ENCODE results near the gene AGFG2. TPM values are rescaled to one million over a fixed set of nuclear protein-coding genes. Genes with fewer than 3 reads are reported as not detected.

AGFG2 gene
- total RNA-seq, 1 experiment from 2014 or later: 45.6 TPM

DNA sequence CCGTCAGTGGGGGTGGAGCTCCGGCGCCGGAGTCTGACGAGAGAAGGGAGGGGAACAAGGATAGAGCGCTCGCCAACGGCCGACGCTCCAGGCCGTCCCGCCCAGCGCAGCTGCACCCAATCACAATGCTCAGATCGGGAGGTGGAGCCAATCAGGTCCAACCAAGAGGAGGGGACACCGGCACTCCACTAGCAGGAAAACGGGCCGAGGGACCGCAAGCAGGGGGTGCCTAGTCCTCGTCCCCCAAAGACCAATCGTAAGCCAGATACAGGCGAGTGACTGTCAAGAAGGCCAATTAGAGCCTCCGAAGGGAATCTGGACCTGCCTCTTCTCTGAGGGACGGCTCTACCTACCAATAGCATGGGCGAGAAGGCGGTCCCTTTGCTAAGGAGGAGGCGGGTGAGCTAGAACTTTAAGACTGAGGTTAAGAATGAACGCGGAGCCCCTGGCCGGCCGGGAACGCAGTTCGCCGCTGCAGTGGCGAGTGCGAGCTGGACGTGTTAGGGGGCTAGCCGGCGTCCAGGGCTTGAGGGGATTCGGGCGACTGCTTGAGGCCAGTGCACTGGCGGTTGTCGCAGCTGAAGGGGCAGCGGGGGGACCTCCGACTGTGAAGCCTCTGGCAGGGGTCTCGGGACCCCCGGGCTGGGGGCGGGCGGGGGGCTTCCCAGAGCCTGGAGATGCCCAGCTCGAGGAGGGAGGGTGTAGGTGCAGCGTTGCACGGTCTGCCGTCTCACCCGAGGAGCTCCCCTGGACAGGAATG, 47.4 kb downstream of the AGFG2 start, which contains the start of gene FBXO24:
FBXO24 (plus strand) TSS at position 63 of the 760 bp plus-strand sequence; CDS start at position 361, 298 bp downstream.
- no TSS peak for BruUV-seq (replicated peaks)
- Mint-ChIP-seq H3K27me3 (ENCODE audit: unreplicated experiment) (peaks cover 15% of the 10 kb centered on the region), H3K4me3 (ENCODE audit: low read depth, unreplicated experiment) (peak within 1 kb of the TSS; percentile 91), H3K27ac (ENCODE audit: unreplicated experiment) (peak within 1 kb of the TSS; percentile 96), H3K9me3 (ENCODE audit: low read depth, unreplicated experiment) (no peaks in the 10 kb centered on the region), H3K36me3 (ENCODE audit: insufficient read depth, unreplicated experiment) (peaks cover 25% of the 10 kb centered on the region), H3K4me1 (ENCODE audit: low read depth, unreplicated experiment) (peaks cover 14% of the 10 kb centered on the region)
- CTCF ChIA-PET: interaction anchor here (0.6 to 1.2 kb wide), 7 partner anchors 10 to 87 kb away, joined by 3 to 4 read pairs (median 4); partner anchors contain the start of gene GNB2
- intact Hi-C loops (cut with micrococcal nuclease; ENCODE audit: unreplicated experiment): no loop called here
- DNase-seq: peak; percentile 97
- TF ChIP-seq, protein P1, sequence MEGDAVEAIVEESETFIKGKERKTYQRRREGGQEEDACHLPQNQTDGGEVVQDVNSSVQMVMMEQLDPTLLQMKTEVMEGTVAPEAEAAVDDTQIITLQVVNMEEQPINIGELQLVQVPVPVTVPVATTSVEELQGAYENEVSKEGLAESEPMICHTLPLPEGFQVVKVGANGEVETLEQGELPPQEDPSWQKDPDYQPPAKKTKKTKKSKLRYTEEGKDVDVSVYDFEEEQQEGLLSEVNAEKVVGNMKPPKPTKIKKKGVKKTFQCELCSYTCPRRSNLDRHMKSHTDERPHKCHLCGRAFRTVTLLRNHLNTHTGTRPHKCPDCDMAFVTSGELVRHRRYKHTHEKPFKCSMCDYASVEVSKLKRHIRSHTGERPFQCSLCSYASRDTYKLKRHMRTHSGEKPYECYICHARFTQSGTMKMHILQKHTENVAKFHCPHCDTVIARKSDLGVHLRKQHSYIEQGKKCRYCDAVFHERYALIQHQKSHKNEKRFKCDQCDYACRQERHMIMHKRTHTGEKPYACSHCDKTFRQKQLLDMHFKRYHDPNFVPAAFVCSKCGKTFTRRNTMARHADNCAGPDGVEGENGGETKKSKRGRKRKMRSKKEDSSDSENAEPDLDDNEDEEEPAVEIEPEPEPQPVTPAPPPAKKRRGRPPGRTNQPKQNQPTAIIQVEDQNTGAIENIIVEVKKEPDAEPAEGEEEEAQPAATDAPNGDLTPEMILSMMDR (IDR thresholded peaks at IDR 0.05; ENCODE audit: unreplicated experiment): no peak

DNA sequence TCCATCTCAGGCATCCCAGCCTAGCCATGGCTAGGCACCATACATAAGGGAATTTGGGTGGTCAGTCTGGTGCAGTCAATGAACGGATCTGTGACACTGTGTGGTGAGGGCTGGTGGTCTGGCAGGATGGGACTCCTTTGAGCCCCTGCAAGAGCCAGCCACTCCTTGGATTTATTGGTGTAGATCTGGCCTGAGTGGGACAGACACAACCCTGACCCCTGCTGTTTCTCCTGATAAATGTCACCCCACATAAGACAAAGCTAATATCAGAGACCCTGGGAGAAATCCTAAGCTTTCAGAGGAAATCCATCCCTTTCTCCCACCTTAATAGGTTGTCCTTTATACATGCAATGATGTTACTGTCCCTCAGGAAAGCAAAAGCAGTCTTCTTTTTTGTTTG, 49.4 kb downstream of the AGFG2 start:
- Mint-ChIP-seq H3K4me3 (ENCODE audit: low read depth, unreplicated experiment) (no peak overlapping the region), H3K27ac (ENCODE audit: unreplicated experiment) (no peak overlapping the region), H3K36me3 (ENCODE audit: insufficient read depth, unreplicated experiment) (peaks cover 21% of the 10 kb centered on the region), H3K4me1 (ENCODE audit: low read depth, unreplicated experiment) (peaks cover 12% of the 10 kb centered on the region), H3K9me3 (ENCODE audit: low read depth, unreplicated experiment) (peaks cover 2% of the 10 kb centered on the region), H3K27me3 (ENCODE audit: unreplicated experiment) (peaks cover 27% of the 10 kb centered on the region)
- no peak for DNase-seq
- TF ChIP-seq, protein P1 (IDR thresholded peaks at IDR 0.05; ENCODE audit: unreplicated experiment): no peak
- no TSS peak for BruUV-seq (replicated peaks)
- intact Hi-C loops (cut with micrococcal nuclease; ENCODE audit: unreplicated experiment): no loop called here
- CTCF ChIA-PET: interaction anchor here (0.7 to 1.2 kb wide), 5 partner anchors 21 to 238 kb away, joined by 3 to 5 read pairs (median 3); partner anchors contain the start of gene MOSPD3

- TF ChIP-seq, protein P1 (IDR thresholded peaks at IDR 0.05; ENCODE audit: unreplicated experiment): no peak
- H3K4me3 Mint-ChIP-seq (ENCODE audit: low read depth, unreplicated experiment): no peak overlapping the region
- CTCF ChIA-PET: interaction anchor here (1.2 kb wide), 1 partner anchor 22 kb away, joined by 4 read pairs; no protein-coding TSS in a partner anchor
- peaks cover 21% of the 10 kb centered on the region for H3K36me3 Mint-ChIP-seq (ENCODE audit: insufficient read depth, unreplicated experiment)
- H3K27me3 Mint-ChIP-seq (ENCODE audit: unreplicated experiment): peaks cover 27% of the 10 kb centered on the region
- no peak overlapping the region for H3K27ac Mint-ChIP-seq (ENCODE audit: unreplicated experiment)
- peaks cover 2% of the 10 kb centered on the region for H3K9me3 Mint-ChIP-seq (ENCODE audit: low read depth, unreplicated experiment)
- DNase-seq: no peak
- no TSS peak for BruUV-seq (replicated peaks)
- intact Hi-C loops (cut with micrococcal nuclease; ENCODE audit: unreplicated experiment): no loop called here
- H3K4me1 Mint-ChIP-seq (ENCODE audit: low read depth, unreplicated experiment): peaks cover 6% of the 10 kb centered on the region
These were observed 50.4 kb downstream of the AGFG2 start for GRCh38 chr7:100589341-100589947.

DNA sequence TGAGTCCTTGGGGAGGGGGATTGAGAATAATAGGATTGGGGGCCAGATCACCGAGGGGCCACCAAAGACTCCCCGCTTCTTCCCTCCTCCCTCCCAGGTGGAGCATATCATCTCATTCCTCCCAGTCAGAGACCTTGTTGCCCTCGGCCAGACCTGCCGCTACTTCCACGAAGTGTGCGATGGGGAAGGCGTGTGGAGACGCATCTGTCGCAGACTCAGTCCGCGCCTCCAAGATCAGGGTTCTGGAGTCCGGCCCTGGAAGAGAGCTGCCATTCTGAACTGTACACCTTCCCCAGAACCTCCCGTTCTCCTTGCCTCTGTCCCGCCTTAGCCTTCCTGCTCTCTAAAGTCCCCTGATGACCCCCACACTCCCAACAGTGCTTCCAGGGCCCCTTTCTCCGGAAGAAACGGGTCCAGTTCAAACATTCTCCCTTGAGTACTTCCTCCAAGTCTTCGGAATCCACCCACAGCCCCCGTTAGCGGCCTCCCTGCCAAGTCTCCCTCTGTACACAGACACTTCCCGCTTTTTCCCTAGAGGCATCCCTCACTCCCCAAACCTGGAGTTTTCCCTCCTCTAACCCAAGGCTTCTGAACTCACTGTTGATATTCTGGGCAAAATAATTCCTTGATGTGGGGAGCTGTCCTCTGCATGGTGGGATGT, 51.2 kb downstream of the AGFG2 start:
- TF ChIP-seq, protein P1 (IDR thresholded peaks at IDR 0.05; ENCODE audit: unreplicated experiment): no peak
- Mint-ChIP-seq H3K27me3 (ENCODE audit: unreplicated experiment) (peaks cover 27% of the 10 kb centered on the region), H3K4me1 (ENCODE audit: low read depth, unreplicated experiment) (no peaks in the 10 kb centered on the region), H3K36me3 (ENCODE audit: insufficient read depth, unreplicated experiment) (peaks cover 16% of the 10 kb centered on the region), H3K9me3 (ENCODE audit: low read depth, unreplicated experiment) (peaks cover 2% of the 10 kb centered on the region), H3K4me3 (ENCODE audit: low read depth, unreplicated experiment) (no peak overlapping the region), H3K27ac (ENCODE audit: unreplicated experiment) (peak overlapping the region; percentile 36)
- no peak for DNase-seq
- CTCF ChIA-PET: no interaction called here
- intact Hi-C loops (cut with micrococcal nuclease; ENCODE audit: unreplicated experiment): no loop called here
- no TSS peak for BruUV-seq (replicated peaks)

Data from Calu3 (cell line).